GM12865 (cell line): ENCODE results near the gene RRBP1.

ENCODE experiments used
- DNase-seq: peaks from one replicate; pipeline ENCODE4 v3.0.0; 2010; ENCODE audit warnings: low read depth
- H3K4me3 ChIP-seq: 2 replicates; pipeline ENCODE4 v1.5.1; 2011; ENCODE audit warnings: mild to moderate bottlenecking, low read depth, low read length, control low read depth
- CTCF ChIP-seq: IDR thresholded peaks from 2 replicates; pipeline ENCODE4 v1.5.1; 2011; ENCODE audit warnings: low read length, control low read depth, low read depth, inconsistent platforms; ENCODE audit not compliant: insufficient read depth; ENCODE audit errors: missing control alignments

Gene RRBP1

GRCh38 chr20:17624551-17625245, 57.3 kb downstream of the RRBP1 start:
- no peak for TF ChIP-seq CTCF
- DNase-seq = no peak
- no peak overlapping the region for H3K4me3 ChIP-seq

- DNase-seq = no peak
- H3K4me3 ChIP-seq = no peak overlapping the region
- no peak for TF ChIP-seq CTCF
Observed at GRCh38 chr20:17624070-17624469, 58.0 kb downstream of the RRBP1 start.

DNA sequence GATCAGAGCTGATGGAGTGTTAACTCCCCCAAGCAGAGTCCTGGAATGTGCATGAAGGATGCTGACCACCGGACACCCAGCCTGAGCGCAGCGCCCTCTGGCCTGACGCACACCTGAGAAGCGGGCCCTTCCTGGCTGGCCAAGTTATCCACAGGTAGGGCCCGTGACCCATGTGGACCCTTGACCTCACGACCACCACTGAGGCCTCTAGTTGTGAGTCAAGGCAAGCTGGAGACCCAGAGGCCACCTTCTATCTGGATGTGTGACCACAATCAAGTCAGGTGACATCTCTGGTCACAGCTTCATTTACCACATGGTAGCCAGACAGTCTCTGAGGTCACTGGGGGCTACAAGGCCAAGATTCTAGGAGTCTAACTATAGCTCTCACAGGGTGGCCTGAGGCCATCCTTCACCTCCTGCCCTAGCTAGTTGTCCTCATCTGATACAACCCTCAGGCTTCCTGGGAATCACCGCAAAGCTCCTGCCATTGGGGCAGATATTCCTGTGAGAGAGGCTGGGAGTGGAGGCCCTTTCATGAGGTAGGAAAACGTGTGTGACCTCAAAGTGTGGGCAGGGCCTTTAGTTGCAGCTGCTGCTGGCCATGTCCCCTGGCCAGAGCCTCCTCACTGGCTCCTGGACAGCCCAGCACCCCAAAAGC, 59.1 kb downstream of the RRBP1 start:
- no peak overlapping the region for H3K4me3 ChIP-seq
- no peak for TF ChIP-seq CTCF
- no peak for DNase-seq

DNA sequence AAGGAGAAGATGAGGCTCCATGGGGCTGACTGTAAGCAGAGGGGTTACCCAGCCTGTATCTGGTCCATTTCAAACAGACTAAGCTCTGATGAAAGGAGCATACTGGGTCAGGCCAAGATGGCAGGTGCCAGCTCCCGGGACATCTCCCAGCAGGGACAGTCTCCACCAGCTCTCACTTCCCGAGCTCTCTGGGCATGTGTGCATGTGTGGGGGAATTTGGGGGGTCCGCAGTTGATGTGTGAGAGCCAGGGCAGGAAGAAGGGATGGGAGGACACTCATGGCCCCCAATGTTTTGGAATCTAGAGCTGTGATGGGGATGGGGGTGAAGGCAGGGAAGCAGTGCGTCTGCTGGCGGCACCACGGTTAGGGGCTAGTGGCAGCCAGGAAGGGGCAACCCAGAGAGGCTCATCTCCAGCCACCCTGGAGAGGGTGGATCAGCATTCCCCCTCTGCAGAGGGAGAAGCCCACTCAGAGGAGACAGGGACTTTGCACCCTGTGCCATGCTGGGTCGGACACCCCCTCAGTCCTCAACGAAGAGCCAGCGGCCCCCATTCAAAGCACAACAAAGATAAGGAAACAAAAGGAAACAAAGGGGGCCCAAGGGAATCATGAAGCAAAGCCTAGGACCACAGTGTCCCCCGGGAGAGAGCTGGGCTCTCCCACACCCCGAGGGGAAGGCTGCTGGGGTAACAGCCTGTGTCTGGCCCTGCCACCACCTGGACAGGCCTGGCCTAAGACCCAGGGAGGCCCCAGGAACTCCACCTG, 59.8 kb downstream of the RRBP1 start:
- TF ChIP-seq CTCF = no peak
- no peak overlapping the region for H3K4me3 ChIP-seq
- DNase-seq = no peak

- DNase-seq = no peak
- no peak for TF ChIP-seq CTCF
- no peak overlapping the region for H3K4me3 ChIP-seq
Observed at GRCh38 chr20:17621229-17621968, 60.6 kb downstream of the RRBP1 start.

GRCh38 chr20:17620371-17621228, 61.4 kb downstream of the RRBP1 start:
- no peak for TF ChIP-seq CTCF
- H3K4me3 ChIP-seq = no peak overlapping the region
- DNase-seq = no peak
